NCI-H446 (cell line): ENCODE data around the gene SEMA4D.

ENCODE experiments used
- DNase-seq, 2 experiments: peaks; one replicate each; lab custom pipeline; 2025; lab: John Stamatoyannopoulos, UW

The SEMA4D gene

DNA sequence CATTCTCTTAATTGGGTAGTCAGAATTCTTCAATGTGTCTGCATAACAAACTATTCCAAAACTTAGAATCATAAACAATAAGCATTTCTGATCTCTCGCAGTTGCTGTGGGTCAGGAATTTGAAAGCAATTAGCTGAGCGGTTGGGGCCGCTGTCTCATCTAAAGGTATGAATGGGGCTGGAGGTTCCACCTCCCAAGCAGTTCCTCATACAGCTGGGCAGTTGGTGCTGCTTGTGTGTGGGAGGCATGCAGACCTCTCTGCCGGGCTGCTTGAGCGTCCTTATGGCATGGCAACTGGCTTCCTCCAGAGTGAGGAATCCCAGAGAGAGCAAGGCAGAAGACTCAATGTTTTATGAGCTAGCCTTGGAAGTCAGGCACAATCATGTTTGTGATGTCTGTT is 30.2 kb upstream of the SEMA4D start:
- DNase-seq: no peak

- DNase-seq: no peak
These were observed 29.2 kb upstream of the SEMA4D start for GRCh38 chr9:89527084-89527483.

DNA sequence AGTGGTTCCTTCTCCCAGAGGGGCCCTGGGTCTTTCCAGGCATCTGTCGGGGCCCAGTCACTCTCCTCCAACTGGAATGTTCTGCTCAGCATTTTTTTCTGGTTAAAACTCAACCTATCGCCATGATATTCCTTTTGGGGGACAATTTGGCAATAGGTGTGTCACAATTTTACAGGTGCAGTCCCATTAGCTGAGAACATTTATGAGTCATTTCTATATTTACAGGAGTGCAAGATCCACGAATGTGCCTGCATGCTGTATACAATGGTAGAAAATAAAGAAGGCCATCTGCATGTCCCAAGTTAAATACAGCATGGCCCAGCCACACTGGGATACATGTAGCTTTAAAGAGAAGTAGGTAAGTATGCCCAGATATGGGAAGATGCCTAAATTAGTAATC is 28.8 kb upstream of the SEMA4D start:
- DNase-seq: no peak

DNA sequence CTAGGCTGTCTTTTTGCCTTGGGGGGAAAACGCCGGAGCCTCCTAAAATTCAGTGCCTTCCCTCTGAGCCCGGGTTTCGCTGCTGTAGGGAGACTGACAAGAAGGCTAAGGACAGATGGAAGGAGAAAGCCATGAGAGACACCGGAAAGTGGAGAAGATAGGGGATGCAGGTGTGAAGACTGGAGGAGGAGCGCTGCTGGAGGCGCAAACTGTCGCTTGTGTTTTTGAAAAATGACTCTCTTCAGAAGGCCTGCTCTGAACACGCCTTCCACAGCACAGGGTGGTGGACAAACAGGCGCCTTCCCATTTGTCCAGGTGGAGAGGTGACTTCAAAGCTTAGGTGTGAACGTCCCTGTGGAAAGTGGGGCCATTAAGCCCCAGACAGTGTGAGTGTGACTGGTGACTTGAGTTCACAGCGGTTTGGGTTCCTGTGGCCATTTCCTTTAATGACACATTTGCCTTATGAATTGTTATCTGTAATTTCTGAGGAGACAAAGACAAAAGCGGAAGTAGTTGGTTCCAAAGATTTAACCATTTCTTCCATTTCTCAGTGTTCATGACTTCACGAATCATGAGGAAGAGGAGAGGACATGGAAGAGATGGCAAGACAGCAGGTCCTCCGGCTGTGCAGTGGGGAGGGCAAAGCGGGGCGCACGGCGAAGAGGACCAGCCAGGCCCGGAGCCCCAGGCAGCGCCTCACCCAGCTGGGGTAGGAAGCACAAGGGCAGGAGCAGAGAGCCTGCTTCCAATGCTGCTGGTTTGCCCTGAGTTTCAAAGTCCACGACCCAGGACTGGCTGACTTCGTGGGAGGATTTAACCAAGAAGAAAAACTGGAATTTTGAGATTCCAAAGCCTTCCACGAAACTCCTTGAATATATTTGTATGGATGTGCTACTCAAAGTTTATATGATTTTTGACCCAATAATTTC is 27.8 kb upstream of the SEMA4D start:
- DNase-seq: no peak

DNA sequence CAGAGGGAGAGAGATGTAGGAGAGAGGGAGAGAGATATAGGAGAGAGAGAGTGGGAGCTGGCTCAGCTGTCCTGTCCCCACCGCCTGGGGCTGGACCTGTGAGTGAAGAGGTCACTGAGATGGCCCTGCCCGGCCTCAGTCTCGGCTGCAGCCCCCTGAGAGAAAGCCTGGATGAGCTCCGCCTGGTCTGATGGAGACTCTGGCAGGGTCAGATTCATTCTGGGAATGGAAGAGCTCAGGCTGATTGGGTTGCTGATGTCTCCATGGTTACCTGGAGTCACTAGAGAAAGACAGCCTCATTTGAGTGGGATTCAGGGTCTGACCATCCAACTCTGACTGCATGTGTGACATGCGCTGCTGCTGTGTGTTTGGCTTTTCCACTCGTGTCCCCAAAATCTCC is 27.1 kb upstream of the SEMA4D start:
- DNase-seq: no peak

DNA sequence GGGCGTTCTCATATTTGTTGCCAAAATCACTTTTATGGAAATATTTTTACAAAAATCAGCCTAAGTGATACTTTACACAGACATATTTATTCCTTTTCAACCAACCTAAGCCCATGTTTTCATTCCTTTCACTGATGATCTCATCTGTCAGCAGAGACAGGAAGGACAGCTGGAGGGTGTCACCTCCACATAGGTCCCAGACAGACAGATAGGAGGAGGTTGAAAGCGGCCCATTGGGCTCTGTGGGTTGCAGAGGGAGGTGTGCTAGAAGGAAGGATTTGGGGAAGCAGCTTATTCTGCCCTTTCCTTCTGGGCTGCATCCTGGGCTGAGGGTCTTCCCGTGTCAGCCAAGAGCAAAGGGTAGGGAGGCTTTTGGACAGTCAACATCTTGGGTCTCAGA is 26.0 kb upstream of the SEMA4D start:
- DNase-seq: no peak

DNA sequence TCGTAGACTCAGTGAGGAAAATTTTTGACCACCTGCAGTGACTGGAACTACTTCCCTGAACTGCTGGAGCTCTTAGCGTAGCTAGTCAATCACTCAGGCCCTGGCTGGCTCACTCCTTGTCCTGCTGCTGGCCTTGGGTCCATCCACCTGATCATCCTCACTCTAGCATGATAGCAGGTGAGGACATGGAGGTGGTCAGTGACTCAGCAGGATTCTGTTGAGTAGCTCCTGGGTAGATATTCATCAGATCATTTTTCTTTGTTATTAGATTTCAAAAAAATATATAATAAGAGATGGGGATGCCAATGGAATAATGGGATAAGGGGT is 25.0 kb upstream of the SEMA4D start:
- no peak for DNase-seq

- no peak for DNase-seq
These were observed 24.5 kb upstream of the SEMA4D start for GRCh38 chr9:89522261-89522958.

GRCh38 chr9:89519366-89519805 is 21.5 kb upstream of the SEMA4D start:
- peak in 1 of 2 experiments; percentile 18 for DNase-seq

DNA sequence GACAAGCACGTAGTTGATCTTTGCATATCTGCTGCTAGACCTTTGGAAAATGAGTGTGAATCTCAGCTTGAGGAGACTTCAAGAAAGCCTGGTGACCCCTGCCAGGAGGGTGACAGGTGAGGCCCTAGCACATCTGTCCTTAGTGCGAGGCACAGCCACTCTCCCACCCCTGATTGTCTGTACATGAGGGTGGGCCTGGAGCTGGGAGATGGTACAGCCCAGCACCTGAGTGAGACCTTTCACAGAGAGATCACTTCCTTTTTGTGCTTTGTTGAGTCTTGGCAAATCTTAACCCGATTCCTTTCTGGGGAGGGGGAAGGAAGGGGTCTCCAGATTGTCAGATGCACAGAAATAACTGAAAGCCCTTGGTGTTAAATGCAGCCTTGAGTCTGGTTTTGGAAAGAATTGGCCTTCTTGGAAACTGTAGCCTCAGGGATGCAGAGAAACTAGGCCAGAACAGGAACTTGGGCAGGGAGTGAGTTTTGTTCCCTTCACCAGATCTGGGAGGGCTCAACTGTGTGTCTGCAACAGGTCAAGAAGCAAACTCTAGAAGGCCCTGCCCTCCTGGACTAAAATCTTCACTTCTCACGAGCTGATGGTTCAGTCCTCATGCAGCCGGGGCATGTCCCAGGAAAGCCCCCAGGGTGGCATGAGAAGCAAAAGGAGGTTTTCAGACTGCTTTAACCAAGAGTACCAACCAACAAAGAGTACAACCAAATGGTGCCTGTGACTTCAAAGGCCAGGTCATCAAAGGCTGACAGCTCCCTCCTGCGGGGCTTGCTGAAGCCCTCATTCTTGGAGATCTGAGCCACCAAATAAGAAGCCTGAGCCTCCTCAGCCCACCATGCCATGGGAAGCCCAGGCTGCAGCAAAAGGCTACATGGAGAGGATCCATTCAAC is 20.8 kb upstream of the SEMA4D start:
- no peak for DNase-seq

DNA sequence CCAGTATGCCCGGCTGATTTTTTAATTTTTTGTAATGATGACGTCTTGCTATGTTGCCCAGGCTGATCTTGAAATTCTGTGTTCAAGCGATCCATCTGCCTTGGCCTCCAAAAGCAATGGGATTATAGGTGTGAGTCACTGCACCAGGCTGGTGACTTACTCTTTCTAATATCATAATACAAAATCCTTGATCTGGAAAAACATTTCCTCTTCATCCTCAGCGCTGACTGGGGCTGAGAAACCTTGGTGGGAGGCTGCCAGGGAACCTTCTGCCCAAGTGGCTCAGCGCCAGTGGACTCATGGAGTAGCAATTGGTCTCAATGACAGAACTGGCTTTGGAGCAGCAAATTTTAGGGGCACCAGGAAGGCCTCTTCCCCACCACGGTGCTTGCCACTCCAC is 17.5 kb upstream of the SEMA4D start:
- peak in 1 of 2 experiments; percentile 76 for DNase-seq

DNA sequence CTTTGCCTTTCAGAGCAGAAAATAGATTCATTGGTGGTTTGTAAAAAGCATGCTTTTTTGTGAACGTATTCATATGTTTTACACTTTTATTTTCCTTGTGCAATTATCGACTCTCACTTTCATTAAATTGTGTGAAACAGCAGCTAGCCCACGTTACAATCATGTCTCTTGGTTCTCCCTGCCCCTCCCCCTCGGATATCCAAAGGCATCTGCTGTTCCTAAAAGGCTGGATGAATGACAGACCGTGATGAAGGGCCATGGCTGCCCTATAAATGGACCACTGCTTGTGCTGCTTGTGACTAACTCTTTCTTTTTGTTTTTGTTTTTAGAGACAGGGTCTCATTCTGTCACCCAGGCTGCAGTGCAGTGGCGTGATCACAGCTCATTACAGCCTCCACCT is 17.0 kb upstream of the SEMA4D start:
- DNase-seq: no peak

DNA sequence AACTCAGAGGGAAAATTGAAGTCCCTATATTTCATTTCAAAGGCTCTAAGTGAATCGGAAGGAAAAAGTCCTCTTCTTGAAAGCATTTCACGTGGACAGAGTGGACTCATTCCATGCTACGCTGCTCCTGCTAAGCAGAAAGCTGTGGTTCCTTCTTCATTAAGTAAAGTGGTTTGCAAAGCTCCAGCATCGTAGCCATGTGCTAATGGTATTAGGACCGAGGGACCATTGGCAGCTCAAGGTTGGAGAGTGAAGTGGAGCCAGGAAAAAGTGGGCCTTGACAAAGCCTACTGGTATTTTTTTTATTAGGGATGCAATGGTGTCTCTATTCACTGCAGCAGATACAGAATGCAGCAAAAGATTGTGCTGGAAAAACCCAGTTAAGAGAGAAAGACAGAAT is 16.4 kb upstream of the SEMA4D start:
- no peak for DNase-seq

DNA sequence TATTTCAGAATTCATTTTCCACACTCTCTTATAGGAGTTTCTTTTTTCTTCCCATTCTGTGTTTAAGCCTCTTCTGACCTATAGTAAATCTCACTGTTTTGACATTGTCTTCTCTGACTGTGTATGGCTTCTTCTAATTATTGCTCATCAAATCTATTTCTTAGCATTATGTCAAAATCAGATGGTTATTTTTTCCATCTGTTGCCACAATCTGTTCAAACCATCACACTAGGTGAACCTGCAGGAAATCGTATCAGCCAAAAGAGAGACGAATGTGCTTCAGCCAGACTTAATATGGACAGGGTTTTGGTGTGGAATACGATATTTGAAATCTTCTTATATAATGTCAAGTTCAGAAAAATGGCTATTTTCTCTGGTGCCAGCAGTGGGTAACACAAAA is 15.9 kb upstream of the SEMA4D start:
- peak in 1 of 2 experiments; percentile 50 for DNase-seq

- no peak for DNase-seq
These were observed 14.5 kb upstream of the SEMA4D start for GRCh38 chr9:89512382-89512781.

GRCh38 chr9:89508951-89509615 is 11.2 kb upstream of the SEMA4D start:
- DNase-seq: no peak

DNA sequence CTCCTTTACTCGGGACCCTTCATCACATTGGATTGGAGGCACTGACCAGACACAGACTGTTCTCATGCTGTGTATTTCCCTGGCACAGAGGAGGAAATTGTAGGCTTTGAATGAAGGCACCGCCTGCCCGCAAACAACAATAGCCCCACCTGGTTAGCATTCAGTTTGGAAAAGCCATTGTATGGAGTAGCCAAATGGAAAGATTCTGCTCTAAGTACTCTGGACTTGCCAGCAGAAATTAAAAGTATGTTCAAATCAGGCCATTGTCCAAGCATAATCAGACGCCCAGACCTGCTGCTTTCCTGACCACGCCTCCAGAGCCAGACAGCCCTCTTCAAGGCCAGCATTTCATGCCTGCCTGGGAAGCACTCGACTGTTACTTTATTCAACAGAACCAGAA is 8.0 kb upstream of the SEMA4D start:
- peak in 1 of 2 experiments; percentile 34 for DNase-seq

DNA sequence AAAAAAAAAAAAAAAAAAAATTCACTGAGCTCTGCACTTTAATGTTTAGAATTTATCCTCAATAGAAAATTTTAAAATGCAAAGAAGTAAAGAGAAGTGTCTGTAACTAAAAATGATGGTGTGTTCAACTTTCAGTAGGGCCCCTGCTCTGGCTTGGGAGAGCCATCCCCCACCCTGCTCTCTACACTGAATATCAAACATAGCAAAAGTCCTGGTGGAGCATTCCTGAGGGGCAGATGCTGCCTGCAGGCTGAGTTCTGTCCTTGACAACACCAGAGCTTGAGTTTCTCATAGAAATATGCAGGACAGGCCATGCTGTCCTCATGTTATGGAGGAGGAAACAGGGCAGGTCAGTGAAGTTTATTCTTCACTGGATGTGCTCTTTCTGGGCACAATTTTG is 7.1 kb upstream of the SEMA4D start:
- no peak for DNase-seq

DNA sequence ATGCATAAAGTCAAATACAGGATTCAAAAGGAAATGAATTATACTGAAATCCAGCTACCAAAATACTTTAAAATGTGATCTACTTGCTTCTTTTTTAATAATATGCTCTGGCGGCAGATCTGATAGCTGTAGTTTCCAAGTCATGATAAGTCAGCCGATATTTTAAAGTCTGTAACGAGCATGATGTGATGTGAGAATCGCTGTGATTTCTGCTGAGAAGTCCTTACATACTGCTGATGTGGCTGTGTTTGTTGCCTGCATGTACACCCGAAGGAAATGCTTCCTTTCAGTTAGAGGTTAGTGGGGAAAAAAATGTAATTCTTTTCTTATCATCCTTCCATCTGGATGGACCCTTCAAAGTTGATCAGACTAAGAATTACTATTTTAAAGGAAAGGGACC is 4.8 kb upstream of the SEMA4D start:
- DNase-seq: no peak

- no peak for DNase-seq
These were observed 4.2 kb upstream of the SEMA4D start for GRCh38 chr9:89502038-89502601.

- DNase-seq: no peak
These were observed 3.5 kb upstream of the SEMA4D start for GRCh38 chr9:89501311-89501898.
